Astrocyte of the cerebellum (primary cell): ENCODE results near the gene DNM3.

Experiments used
- DNase-seq: peaks from one replicate; pipeline ENCODE4 v3.0.0-alpha.2; 2011; ENCODE audit warnings: low read depth
- H3K4me3 ChIP-seq: 2 replicates; pipeline ENCODE4 v1.5.1; 2011; ENCODE audit warnings: mild to moderate bottlenecking, low read depth, low read length, moderate library complexity
- in situ Hi-C: cut with HindIII; loops from 2 replicates; pipeline ENCODE4 v1.10.0; 2017; ENCODE audit warnings: low sequenced_read_pairs
- TF ChIP-seq, protein P1 (sequence below): IDR thresholded peaks from 2 replicates; pipeline ENCODE4 v1.5.1; 2012; ENCODE audit warnings: low read length, low read depth, moderate library complexity, mild to moderate bottlenecking; ENCODE audit errors: missing control alignments

Gene DNM3

DNA sequence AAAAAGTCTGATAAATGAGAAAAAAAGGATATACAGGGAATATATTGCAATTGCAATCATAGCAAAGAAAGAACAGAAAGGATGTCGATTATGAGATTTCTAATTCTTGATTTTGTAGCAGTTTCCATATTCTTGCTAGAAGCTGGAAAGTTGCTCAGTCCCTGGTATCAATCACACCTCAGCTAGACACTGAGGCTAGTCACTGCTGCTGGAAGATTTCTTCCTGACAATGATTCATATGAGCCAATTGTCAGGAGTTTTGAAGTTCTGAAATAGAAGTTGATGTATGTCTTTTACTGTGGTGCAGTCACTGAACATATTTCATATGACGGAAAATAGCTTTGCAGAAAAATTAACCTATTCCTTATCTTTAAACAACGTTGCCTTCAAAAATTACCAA, 370.8 kb downstream of the DNM3 start:
- TF ChIP-seq, protein P1, sequence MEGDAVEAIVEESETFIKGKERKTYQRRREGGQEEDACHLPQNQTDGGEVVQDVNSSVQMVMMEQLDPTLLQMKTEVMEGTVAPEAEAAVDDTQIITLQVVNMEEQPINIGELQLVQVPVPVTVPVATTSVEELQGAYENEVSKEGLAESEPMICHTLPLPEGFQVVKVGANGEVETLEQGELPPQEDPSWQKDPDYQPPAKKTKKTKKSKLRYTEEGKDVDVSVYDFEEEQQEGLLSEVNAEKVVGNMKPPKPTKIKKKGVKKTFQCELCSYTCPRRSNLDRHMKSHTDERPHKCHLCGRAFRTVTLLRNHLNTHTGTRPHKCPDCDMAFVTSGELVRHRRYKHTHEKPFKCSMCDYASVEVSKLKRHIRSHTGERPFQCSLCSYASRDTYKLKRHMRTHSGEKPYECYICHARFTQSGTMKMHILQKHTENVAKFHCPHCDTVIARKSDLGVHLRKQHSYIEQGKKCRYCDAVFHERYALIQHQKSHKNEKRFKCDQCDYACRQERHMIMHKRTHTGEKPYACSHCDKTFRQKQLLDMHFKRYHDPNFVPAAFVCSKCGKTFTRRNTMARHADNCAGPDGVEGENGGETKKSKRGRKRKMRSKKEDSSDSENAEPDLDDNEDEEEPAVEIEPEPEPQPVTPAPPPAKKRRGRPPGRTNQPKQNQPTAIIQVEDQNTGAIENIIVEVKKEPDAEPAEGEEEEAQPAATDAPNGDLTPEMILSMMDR, result no peak
- no peak overlapping the region for H3K4me3 ChIP-seq
- DNase-seq, result no peak

DNA sequence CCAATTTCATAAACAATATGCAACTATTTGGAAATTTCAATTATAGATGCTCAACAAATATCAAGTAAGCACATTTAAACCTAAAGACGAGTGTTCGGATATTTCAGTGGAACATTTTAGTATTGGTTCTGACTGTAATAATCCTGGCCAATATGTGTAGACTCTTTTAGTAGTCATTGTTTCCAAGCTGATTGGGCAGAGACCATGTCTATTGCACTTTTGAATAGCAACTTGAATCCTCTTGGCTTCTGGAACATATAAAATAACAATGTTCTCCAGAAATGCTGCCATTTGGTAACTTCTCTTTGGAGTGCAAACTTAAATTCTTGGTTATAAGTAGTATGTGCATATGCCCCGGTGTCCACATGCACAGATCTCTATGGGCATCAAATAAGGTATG, 373.7 kb downstream of the DNM3 start:
- H3K4me3 ChIP-seq, result no peak overlapping the region
- in situ Hi-C loops, result no loop called here
- TF ChIP-seq, protein P1, result no peak
- DNase-seq, result no peak

More for the DNA sequence above, 370.8 kb downstream of the DNM3 start:
- in situ Hi-C loops, result no loop called here

DNA sequence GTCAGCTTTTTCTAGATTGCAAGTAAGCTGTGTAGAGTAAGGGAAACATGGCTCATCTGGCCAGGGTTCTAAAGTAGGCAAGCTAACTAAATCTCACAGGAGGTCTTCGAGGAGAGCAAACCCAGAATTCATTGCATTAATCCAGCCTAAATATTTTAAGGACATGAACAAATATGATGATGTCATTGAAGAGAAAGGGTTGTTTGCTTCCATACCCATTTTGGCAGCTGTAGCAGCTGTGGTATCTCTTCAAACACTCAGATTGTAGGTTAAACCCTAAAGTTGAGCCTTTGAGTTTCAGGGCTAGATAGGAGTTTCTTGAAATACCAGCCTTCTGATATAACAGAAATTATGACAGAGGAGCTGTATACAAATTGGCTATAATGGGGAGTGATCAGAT, 378.7 kb downstream of the DNM3 start:
- TF ChIP-seq, protein P1, result no peak
- in situ Hi-C loops, result no loop called here
- no peak overlapping the region for H3K4me3 ChIP-seq
- no peak for DNase-seq

DNA sequence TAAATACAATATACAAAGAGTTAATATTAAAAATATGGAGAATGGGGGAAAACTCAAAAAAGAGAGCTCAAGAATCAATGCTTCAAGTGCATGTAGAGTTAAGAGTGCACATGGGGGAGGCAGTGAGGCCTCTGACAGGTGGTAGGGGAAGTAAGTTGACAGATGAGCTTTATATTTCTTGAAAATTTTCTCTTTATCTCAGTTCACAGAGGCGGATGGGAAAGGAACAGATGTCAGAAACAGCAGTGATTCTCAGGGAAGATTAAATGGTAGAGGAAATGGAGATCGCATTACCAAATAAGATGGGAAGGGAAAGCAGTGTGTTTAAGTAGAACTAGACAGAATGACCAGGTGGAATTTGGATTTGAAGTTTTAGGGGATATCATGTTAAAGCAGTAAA, 379.1 kb downstream of the DNM3 start:
- TF ChIP-seq, protein P1, result no peak
- no peak overlapping the region for H3K4me3 ChIP-seq
- in situ Hi-C loops, result no loop called here
- no peak for DNase-seq

DNA sequence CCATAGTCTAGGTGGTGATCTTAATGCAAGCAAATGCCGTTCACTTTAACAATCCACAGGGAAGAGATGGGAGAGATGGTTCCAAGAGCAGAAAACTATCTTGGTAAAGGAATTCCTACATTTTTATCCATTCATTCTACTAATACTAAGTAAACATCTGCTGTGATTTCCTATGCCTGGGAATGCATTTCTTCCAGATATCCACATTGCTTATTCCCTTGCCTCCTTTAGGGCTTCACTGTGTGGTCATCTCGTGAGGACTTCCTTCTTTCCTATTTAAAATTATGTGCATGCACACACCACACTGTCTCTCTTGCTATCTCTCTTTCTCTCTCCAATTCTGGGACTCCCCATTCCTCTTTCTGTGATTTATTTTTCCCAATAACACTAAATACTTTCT, 380.1 kb downstream of the DNM3 start:
- in situ Hi-C loops, result no loop called here
- DNase-seq, result no peak
- H3K4me3 ChIP-seq, result no peak overlapping the region
- TF ChIP-seq, protein P1, result no peak

DNA sequence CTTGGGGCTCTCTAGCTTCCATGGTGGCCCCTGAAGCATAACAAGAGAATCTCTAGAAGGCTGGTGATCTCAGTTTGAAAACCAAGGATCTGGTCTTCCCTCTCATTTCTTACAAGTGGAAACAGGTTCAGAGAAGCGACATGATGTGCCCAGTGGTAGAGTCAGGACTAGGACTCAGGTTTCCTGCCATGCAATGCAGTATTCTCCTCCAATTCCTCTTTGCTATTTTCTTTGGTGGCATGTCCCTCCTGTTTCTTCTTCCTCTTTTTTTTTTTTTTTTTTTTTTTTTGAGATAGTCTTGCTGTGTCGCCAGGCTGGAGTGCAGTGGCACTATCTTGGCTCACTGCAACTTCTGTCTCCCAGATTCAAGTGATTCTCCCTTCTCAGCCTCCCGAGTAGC, 383.6 kb downstream of the DNM3 start:
- no peak for DNase-seq
- H3K4me3 ChIP-seq, result no peak overlapping the region
- in situ Hi-C loops, result no loop called here
- TF ChIP-seq, protein P1, result no peak

DNA sequence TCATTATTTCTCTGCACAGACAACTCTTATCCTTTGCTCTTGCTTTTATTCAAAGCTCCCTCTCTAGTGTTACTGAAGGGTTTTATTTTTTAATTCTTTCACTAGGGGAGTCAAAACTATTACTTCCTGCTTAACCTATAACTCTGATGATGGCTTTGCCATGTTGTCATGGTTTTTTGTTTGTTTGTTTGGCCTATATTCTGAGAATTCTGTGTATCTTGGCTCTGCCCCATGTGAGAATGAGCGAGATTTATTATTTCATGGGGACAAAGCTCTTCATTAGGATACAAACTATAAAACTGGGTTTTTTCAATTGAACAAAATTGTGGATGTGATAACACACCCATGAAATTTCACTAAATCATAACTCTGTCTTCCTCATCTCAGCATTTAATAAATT, 388.6 kb downstream of the DNM3 start:
- in situ Hi-C loops, result no loop called here
- TF ChIP-seq, protein P1, result no peak
- no peak overlapping the region for H3K4me3 ChIP-seq
- DNase-seq, result no peak
